Uterus (tissue), 2 donors: Measurements from ENCODE around the gene TECTB.

Experiments used
- POLR2A ChIP-seq, 2 donors: fragments of 450-650 bp; IDR thresholded peaks; one replicate each; pipeline ENCODE4 v1.6.1; 2016; ENCODE audit warnings: antibody characterized with exemption in 2 of 2, mild to moderate bottlenecking in 1 of 2, moderate library complexity in 1 of 2
- TF ChIP-seq, protein P1 (sequence below), 4 experiments: fragments of 200-600 bp in 2 of 4; fragments of 450-650 bp in 2 of 4; sonication (generic) in 2 of 4; IDR thresholded peaks; one replicate each; pipeline ENCODE4 v1.5.1; 2016 to 2019; ENCODE audit warnings: antibody characterized with exemption in 4 of 4, mild to moderate bottlenecking in 2 of 4, moderate library complexity in 1 of 4

DNA sequence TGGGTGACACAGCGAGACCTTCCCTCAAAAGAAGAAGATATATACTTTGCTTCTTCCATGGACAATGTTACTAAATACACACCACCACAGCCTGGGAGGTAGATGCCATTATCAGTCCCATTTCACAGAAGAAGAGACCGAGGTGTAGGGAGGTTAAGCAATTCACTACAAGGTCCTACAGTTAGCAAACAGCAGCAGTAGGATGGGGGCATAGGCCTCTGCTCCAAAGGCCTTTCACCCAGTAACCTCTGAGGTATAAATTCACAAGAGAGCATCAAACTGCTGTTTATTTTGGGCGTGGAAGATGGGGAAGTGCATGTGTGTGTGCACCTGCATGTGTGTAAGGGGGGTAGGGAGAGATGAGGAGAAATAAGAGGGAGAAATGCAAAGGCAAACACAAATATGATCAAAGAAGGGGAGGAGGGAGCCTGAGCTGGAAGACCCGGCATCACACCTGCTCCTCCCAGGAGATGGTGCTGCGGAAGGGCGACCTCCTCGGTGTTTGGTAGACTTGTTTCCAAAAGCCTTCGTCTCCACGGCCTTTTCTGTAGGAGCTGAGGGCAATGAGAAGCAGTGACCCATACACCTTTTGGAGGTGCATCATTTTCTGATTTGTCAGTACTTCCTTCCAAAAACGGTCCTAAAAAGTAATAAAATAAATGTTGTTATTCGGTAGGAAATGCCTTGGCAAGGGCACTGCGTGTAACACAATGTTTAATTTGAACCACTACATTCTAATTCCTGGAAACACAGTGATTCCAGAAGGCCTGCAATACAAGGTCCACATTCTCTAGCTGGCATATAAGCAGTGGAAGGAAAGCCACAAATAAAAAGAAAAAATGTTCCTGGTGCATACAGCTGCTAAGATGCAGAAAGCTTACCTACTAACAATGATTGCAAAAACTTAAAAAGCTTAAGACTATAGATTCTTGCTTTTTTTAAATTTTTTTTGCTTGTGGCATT, 64.8 kb downstream of the TECTB start:
- TF ChIP-seq, protein P1, sequence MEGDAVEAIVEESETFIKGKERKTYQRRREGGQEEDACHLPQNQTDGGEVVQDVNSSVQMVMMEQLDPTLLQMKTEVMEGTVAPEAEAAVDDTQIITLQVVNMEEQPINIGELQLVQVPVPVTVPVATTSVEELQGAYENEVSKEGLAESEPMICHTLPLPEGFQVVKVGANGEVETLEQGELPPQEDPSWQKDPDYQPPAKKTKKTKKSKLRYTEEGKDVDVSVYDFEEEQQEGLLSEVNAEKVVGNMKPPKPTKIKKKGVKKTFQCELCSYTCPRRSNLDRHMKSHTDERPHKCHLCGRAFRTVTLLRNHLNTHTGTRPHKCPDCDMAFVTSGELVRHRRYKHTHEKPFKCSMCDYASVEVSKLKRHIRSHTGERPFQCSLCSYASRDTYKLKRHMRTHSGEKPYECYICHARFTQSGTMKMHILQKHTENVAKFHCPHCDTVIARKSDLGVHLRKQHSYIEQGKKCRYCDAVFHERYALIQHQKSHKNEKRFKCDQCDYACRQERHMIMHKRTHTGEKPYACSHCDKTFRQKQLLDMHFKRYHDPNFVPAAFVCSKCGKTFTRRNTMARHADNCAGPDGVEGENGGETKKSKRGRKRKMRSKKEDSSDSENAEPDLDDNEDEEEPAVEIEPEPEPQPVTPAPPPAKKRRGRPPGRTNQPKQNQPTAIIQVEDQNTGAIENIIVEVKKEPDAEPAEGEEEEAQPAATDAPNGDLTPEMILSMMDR (IDR thresholded peaks at IDR 0.05) = no peak
- TF ChIP-seq POLR2A (IDR thresholded peaks at IDR 0.05) = no peak
